Gastroesophageal sphincter (tissue), 3 donors: ENCODE measurements around the gene ATXN7.

Experiments used
- CTCF ChIP-seq, 4 experiments: fragments of 200-600 bp in 2 of 4; fragments of 450-650 bp in 2 of 4; sonication (generic) in 1 of 4; IDR thresholded peaks; one replicate each; pipeline ENCODE4 v1.5.1; 2017 to 2019; ENCODE audit warnings: antibody characterized with exemption in 4 of 4, mild to moderate bottlenecking in 2 of 4, moderate library complexity in 2 of 4
- EP300 ChIP-seq: sonication (generic); formaldehyde crosslinking; IDR thresholded peaks from one replicate; pipeline ENCODE4 v1.6.1; 2017; ENCODE audit warnings: antibody characterized with exemption, mild to moderate bottlenecking
- POLR2A ChIP-seq, 2 donors: fragments of 450-650 bp; IDR thresholded peaks; one replicate each; pipeline ENCODE4 v1.6.1; 2017; ENCODE audit warnings: antibody characterized with exemption in 2 of 2, mild to moderate bottlenecking in 2 of 2, moderate library complexity in 1 of 2

GRCh38 chr3:63851287-63851686 lies 12.4 kb upstream of the ATXN7 start:
- TF ChIP-seq CTCF (IDR thresholded peaks at IDR 0.05) (no peak), EP300 (no peak), POLR2A (IDR thresholded peaks at IDR 0.05) (no peak)
